ENCODE data around the gene ACTMAP. TPM values are rescaled to one million over a fixed set of nuclear protein-coding genes. Genes with fewer than 3 reads are reported as not detected.

Gene ACTMAP
- polyA plus RNA-seq, 1 of the 3 experiments (the other 2 are of a cell fraction) = 6.4 TPM

DNA sequence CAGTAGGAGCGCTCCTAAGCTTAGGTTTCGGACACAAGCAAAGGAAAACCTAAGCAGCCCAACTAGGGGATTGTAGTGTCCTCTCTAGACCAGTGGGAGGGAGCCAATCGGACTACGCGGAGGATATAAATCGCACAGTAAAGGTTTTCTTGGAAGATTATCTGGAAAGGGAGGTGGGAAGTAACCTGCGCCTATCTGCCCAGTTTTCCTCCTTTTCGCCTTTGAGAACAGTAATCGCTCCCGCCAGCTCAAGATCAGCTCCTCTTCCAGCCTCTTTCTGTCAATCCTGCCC, 27.3 kb upstream of the ACTMAP start:
- no peaks in the 10 kb centered on the region for H3K27me3 ChIP-seq (ENCODE audit: insufficient read depth)
- H3K79me2 ChIP-seq (ENCODE audit: insufficient read depth) = peaks cover 15% of the 10 kb centered on the region; the same call in 1 of the 2 replicates
- H3K9me2 ChIP-seq = no peaks in the 10 kb centered on the region
- H3K4me2 ChIP-seq = peak overlapping the region; percentile 80
- no peaks in the 10 kb centered on the region for H4K20me1 ChIP-seq (ENCODE audit: insufficient read depth)
- H3K9me3 ChIP-seq = no peaks in the 10 kb centered on the region
- H3K4me1 ChIP-seq (ENCODE audit: control insufficient read depth in 1 of 2, insufficient read depth in 2 of 2, low read depth in 1 of 2, low read length in 1 of 2) = peaks cover 6 to 9% of the 10 kb centered on the region in 2 experiments; a peak in 2 of 4 replicates
- peak overlapping the region; percentile 97 to 99 for H3K27ac ChIP-seq (ENCODE audit: low read depth in 2 of 2, low read length in 1 of 2)
- H3K9ac ChIP-seq = peak overlapping the region; percentile 81
- DNase-seq = no peak
- ChIA-PET POLR2A (interaction anchor here (0.8 to 3.3 kb wide), 11 partner anchors 9 to 1082 kb away, joined by 3 to 31 read pairs (median 7); partner anchors contain the start of genes ACTMAP, COQ8B, EGLN2 and ITPKC), CTCF (interaction anchor here (0.6 to 2.4 kb wide), 7 partner anchors 16 to 249 kb away, joined by 3 to 20 read pairs (median 3); partner anchors contain the start of genes COQ8B, EGLN2 and ITPKC)
- H3K4me3 ChIP-seq (ENCODE audit: low read depth in 2 of 2, low read length in 1 of 2) = peak overlapping the region; percentile 61 to 67
- H2AFZ ChIP-seq (ENCODE audit: low read depth) = peak overlapping the region; percentile 75
- TF ChIP-seq, protein P1, sequence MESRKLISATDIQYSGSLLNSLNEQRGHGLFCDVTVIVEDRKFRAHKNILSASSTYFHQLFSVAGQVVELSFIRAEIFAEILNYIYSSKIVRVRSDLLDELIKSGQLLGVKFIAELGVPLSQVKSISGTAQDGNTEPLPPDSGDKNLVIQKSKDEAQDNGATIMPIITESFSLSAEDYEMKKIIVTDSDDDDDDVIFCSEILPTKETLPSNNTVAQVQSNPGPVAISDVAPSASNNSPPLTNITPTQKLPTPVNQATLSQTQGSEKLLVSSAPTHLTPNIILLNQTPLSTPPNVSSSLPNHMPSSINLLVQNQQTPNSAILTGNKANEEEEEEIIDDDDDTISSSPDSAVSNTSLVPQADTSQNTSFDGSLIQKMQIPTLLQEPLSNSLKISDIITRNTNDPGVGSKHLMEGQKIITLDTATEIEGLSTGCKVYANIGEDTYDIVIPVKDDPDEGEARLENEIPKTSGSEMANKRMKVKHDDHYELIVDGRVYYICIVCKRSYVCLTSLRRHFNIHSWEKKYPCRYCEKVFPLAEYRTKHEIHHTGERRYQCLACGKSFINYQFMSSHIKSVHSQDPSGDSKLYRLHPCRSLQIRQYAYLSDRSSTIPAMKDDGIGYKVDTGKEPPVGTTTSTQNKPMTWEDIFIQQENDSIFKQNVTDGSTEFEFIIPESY (IDR thresholded peaks at IDR 0.05; ENCODE audit: borderline replicate concordance, low read depth) = no peak
- TF ChIP-seq TEAD4 (IDR thresholded peaks at IDR 0.05; ENCODE audit: borderline replicate concordance, insufficient read depth) = no peak
- TF ChIP-seq, protein P2, sequence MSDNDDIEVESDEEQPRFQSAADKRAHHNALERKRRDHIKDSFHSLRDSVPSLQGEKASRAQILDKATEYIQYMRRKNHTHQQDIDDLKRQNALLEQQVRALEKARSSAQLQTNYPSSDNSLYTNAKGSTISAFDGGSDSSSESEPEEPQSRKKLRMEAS (IDR thresholded peaks at IDR 0.05; ENCODE audit: low read depth) = 0 out of 2 replicates have a peak, but pooled peaks have one; percentile 30
- H3F3A ChIP-seq (replicated peaks; ENCODE audit: insufficient read depth) = peaks cover 13% of the 10 kb centered on the region
- H3K36me3 ChIP-seq (replicated peaks in 1 of 2; ENCODE audit: control insufficient read depth in 1 of 2, insufficient read depth in 2 of 2, low read length in 1 of 2) = no peaks in the 10 kb centered on the region
- under 1% methylated on average over 10 of the region's 10 CpGs for WGBS (ENCODE audit: low lambda C conversion rate)

DNA sequence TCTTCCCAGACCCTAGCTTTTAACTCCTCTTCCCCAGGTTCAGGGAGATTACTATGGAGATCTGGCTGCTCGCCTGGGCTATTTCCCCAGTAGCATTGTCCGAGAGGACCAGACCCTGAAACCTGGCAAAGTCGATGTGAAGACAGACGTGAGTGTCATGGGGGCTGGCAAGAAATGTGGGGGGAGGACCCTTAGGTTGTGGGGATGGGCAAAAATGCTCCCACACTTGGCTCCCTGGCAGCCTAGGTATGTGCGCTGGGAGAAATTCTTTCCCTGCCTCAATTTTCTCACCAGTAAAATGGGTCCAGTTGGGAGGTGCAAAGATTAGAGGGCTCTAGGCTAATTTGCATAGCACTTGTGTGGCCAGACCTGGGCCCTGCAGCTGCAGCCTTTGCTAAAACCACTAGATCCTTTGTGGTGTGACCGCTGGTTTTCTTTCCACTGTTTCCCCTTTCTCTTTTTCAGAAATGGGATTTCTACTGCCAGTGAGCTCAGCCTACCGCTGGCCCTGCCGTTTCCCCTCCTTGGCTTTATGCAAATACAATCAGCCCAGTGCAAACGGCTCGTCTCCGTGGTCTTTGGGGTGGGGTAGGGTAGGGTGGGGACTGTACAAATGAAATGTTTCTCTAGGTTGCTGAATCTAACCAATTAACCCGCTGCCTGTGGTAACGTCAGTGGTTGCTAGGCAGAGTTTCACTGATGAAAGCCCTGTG, 26.8 kb upstream of the ACTMAP start:
- Histone ChIP-seq H3K79me2 (ENCODE audit: insufficient read depth) (peaks cover 15% of the 10 kb centered on the region; the same call in 1 of the 2 replicates), H2AFZ (ENCODE audit: low read depth) (peak overlapping the region; percentile 80), H3K4me3 (ENCODE audit: low read depth in 2 of 2, low read length in 1 of 2) (peak overlapping the region; percentile 61 to 67), H3K27ac (ENCODE audit: low read depth in 2 of 2, low read length in 1 of 2) (peak overlapping the region; percentile 97 to 99), H4K20me1 (ENCODE audit: insufficient read depth) (no peaks in the 10 kb centered on the region), H3K36me3 (replicated peaks in 1 of 2; ENCODE audit: control insufficient read depth in 1 of 2, insufficient read depth in 2 of 2, low read length in 1 of 2) (no peaks in the 10 kb centered on the region), H3K9me2 (no peaks in the 10 kb centered on the region), H3K4me1 (ENCODE audit: control insufficient read depth in 1 of 2, insufficient read depth in 2 of 2, low read depth in 1 of 2, low read length in 1 of 2) (peaks cover 6 to 9% of the 10 kb centered on the region in 2 experiments; a peak in 2 of 4 replicates), H3K9ac (peak overlapping the region; percentile 81), H3K9me3 (no peaks in the 10 kb centered on the region), H3F3A (replicated peaks; ENCODE audit: insufficient read depth) (peaks cover 13% of the 10 kb centered on the region), H3K4me2 (peak overlapping the region; percentile 80), H3K27me3 (ENCODE audit: insufficient read depth) (no peaks in the 10 kb centered on the region)
- CTCF ChIA-PET = interaction anchor here (0.9 to 2.4 kb wide), 7 partner anchors 17 to 114 kb away, joined by 3 to 20 read pairs (median 3); partner anchors contain the start of genes COQ8B, EGLN2 and ITPKC
- POLR2A ChIA-PET = interaction anchor here (0.8 to 3.3 kb wide), 9 partner anchors 9 to 114 kb away, joined by 3 to 31 read pairs (median 7); partner anchors contain the start of genes ACTMAP, COQ8B, EGLN2 and ITPKC
- 0 out of 2 replicates have a peak, but pooled peaks have one; percentile 8 for TF ChIP-seq SIN3A (IDR thresholded peaks at IDR 0.05; ENCODE audit: borderline replicate concordance, low read depth, low read length)
- peak; percentile 99 for TF ChIP-seq RFX5 (IDR thresholded peaks at IDR 0.05; ENCODE audit: low read length)
- TF ChIP-seq, protein P3, sequence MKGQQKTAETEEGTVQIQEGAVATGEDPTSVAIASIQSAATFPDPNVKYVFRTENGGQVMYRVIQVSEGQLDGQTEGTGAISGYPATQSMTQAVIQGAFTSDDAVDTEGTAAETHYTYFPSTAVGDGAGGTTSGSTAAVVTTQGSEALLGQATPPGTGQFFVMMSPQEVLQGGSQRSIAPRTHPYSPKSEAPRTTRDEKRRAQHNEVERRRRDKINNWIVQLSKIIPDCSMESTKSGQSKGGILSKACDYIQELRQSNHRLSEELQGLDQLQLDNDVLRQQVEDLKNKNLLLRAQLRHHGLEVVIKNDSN (IDR thresholded peaks at IDR 0.05; ENCODE audit: borderline replicate concordance, low read depth) = no peak
- WGBS (ENCODE audit: low lambda C conversion rate) = 15% methylated on average over 13 of the region's 13 CpGs
- DNase-seq = peak; percentile 82

Data from SK-N-SH (cell line).